Bone marrow (tissue), 2 donors: ENCODE results near the gene SORT1.
"Not testable (repeated sequence)": the region's sequence is repeated elsewhere in the genome, so short reads cannot be mapped to it uniquely, and the experiment has no call there.

Experiments used
- DNase-seq, 2 donors: peaks; one replicate each; lab custom pipeline; 2025; lab: John Stamatoyannopoulos, UW

The SORT1 gene

GRCh38 chr1:109396871-109397580, 692 bp downstream of the SORT1 start:
- no peak for DNase-seq

- no peak for DNase-seq
These were observed 1.2 kb downstream of the SORT1 start for GRCh38 chr1:109396513-109396839.

DNA sequence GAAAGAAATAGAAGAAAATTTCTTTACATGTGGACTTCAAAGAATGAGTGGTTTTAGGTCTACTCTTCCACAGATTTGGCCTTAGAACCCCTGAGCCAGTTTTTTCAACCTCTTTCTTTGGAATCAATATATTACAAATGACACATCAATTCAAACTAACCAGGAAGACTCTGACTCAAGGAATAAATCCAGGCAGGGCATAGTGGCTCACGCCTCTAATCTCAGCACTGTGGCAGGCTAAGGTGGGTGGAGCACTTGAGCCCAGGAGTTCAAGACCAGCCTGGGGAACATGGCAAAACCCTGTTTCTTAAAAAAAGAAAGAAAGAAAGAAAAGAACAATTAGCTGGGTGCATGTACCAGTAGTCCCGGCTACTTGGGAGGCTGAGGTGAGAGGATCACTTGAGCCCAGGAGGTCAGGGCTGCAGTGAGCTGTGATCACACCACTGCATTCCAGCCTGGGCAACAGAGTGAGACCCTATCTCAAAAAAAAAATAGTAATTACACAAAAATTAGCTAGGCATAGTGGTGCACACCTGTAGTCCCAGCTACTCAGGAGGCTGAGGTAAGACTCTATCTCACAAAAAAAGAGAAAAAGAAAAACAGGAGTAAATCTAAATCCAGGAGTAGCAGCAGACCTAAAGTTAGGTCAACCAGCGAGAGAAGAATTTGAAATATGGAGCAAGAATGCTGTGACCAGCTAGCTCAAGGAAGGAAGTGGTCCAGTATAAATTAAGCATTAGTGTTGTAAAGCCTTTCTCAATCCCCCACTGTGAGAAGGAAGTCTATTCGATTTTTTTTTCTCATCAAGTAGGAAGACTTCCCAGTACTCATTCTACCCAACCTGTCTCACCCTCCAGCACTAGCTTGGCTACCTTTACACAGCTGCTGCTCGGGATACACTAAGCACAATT, 1.9 kb downstream of the SORT1 start:
- DNase-seq: peak in 1 of 2 donors; percentile 20

- not testable (repeated sequence) for DNase-seq
These were observed 2.5 kb downstream of the SORT1 start for GRCh38 chr1:109395282-109395599.

- no peak for DNase-seq
These were observed 3.0 kb downstream of the SORT1 start for GRCh38 chr1:109394591-109395281.

DNA sequence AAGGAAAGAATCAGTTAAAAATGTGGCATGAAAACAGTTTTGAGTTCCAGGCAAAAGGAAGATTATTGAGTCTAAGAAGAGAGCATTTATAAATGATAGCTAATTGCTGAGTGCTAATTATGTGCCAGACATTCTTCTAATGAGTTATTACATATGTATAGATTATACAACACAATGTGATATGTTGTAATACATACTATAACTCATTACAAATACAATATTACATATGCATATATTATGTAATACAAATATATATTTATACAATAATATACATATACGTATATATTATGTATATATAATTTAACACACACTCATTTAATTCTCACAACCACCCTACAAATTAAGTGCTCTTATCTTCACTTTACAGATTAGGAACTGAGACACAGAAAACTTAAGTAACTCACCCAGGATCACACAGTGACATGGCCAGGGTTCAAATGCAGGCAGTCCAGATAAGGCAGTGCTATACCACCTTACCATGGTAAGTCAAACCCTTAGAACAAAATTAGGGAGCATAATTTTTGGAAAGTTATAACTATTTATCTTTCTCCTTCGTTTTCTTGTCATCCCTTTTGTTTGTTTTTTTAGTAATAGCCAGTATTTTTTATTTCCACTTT, 4.0 kb downstream of the SORT1 start:
- DNase-seq: no peak

DNA sequence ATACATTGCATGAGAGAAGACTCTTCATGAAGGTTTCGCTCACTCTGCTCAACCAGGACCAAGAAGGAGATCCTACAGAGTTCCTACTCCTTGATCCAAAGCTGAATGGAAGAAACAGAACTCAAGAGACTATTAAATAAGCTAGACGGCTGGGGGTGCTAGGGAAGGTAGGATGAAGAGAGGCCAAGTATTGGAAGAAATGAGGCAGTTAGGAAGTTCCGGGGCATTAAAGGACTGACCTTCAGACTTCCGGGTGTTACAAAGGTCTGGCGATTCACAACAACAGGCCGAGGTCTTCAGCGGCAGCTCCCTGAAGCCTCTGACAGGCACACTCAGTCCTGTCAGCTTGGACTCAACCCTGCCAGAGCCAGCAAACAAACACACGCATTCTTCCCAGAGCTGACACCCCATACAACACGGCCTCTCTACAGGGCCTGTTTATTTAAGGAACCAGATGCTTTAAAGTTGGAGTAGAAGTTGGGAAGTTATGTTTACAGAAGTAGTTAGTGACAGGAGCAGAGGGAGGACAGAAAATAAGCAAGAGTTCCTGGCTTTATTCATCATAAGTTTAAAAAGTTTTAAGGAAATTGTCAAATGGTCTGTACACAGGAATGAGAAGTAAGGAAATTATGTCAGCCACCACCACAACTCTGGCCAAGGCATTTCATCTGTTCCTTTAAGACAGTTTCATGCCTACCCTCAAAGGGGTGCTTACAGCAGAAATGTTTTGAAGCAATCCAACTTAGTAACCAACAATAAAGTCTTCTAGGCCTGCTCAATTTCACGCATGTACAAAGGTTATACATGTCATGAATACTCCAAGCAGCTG, 4.7 kb downstream of the SORT1 start:
- no peak for DNase-seq

- DNase-seq: no peak
These were observed 5.5 kb downstream of the SORT1 start for GRCh38 chr1:109392037-109392787.

GRCh38 chr1:109391626-109392025, 6.1 kb downstream of the SORT1 start:
- no peak for DNase-seq

- no peak for DNase-seq
These were observed 6.6 kb downstream of the SORT1 start for GRCh38 chr1:109391157-109391556.

- peak in 1 of 2 donors; percentile 49 for DNase-seq
These were observed 7.9 kb downstream of the SORT1 start for GRCh38 chr1:109389638-109390341.

GRCh38 chr1:109388884-109389637, 8.7 kb downstream of the SORT1 start:
- DNase-seq: no peak

DNA sequence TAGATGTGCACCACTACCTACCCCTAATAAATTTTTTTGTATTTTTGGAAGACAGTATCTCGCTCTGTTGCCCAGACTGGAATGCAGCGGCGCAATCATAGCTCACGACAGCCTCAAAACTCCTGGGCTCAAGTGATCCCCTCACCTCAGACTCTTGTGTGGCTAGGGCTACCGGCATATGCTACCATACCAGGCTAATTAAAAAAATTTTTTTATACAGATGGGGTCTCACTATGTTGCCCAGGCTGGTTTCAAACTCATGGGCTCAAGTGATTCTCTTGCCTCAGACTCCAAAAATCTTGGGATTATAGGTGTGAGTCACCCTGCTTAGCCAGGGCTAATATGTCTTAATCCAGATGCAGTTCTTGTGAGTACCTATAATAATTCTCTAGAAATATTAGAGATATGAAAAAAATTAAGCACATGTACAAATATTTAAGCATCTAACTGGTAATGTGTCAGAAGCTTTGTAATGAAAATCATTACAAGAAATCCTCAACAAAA, 9.5 kb downstream of the SORT1 start:
- no peak for DNase-seq

GRCh38 chr1:109386054-109386717, 11.5 kb downstream of the SORT1 start:
- DNase-seq: no peak

DNA sequence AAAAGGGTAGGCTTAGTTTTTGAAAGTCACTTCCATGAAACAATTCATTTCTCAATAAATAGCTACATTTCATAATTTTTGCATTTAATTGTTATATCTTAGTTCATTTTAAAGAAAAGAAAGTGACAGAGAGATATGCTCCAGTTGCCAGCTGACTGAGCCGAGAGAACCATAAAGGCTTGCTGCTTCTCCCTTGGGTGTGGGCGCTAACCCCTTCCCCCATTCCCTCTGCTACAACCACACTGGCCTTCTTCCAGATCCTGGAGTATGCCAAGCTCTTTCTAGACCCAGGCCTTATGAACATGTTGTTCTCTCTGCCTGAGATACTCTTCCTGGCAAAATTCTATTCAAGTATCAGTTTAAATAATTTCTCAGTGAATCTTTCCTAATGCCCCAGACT, 12.3 kb downstream of the SORT1 start:
- no peak for DNase-seq

GRCh38 chr1:109383854-109384253, 13.9 kb downstream of the SORT1 start:
- DNase-seq: no peak

- no peak for DNase-seq
These were observed 14.5 kb downstream of the SORT1 start for GRCh38 chr1:109383087-109383779.

- DNase-seq: no peak
These were observed 16.1 kb downstream of the SORT1 start for GRCh38 chr1:109381573-109381972.
